ENCODE data around the gene CSPG4.
"Not testable (repeated sequence)": the region's sequence is repeated elsewhere in the genome, so short reads cannot be mapped to it uniquely, and the experiment has no call there.

CSPG4 gene

GRCh38 chr15:75703440-75704262 is 9.0 kb downstream of the CSPG4 start:
- not testable (repeated sequence) for DNase-seq (ENCODE audit: low read depth)

GRCh38 chr15:75702436-75702835 is 10.2 kb downstream of the CSPG4 start:
- DNase-seq (ENCODE audit: low read depth): no peak

GRCh38 chr15:75701071-75702003 is 11.3 kb downstream of the CSPG4 start:
- DNase-seq (ENCODE audit: low read depth): not testable (repeated sequence)

- DNase-seq (ENCODE audit: low read depth): not testable (repeated sequence)
These were observed 12.4 kb downstream of the CSPG4 start for GRCh38 chr15:75699961-75700874.

GRCh38 chr15:75699517-75699916 is 13.1 kb downstream of the CSPG4 start:
- DNase-seq (ENCODE audit: low read depth): not testable (repeated sequence)

- not testable (repeated sequence) for DNase-seq (ENCODE audit: low read depth)
These were observed 14.5 kb downstream of the CSPG4 start for GRCh38 chr15:75697974-75698747.

- DNase-seq (ENCODE audit: low read depth): no peak
These were observed 15.1 kb downstream of the CSPG4 start for GRCh38 chr15:75697523-75697922.

- no peak for DNase-seq (ENCODE audit: low read depth)
These were observed 15.8 kb downstream of the CSPG4 start for GRCh38 chr15:75696854-75697259.

- no peak for DNase-seq (ENCODE audit: low read depth)
These were observed 16.3 kb downstream of the CSPG4 start for GRCh38 chr15:75696311-75696720.

GRCh38 chr15:75695634-75696310 is 16.9 kb downstream of the CSPG4 start:
- no peak for DNase-seq (ENCODE audit: low read depth)

- DNase-seq (ENCODE audit: low read depth): no peak
These were observed 17.4 kb downstream of the CSPG4 start for GRCh38 chr15:75695220-75695619.

GRCh38 chr15:75694241-75695182 is 18.1 kb downstream of the CSPG4 start:
- DNase-seq (ENCODE audit: low read depth): no peak

- no peak for DNase-seq (ENCODE audit: low read depth)
These were observed 19.0 kb downstream of the CSPG4 start for GRCh38 chr15:75693501-75694240.

- not testable (repeated sequence) for DNase-seq (ENCODE audit: low read depth)
These were observed 19.6 kb downstream of the CSPG4 start for GRCh38 chr15:75693028-75693427.

- DNase-seq (ENCODE audit: low read depth): not testable (repeated sequence)
These were observed 20.3 kb downstream of the CSPG4 start for GRCh38 chr15:75692311-75692710.

GRCh38 chr15:75689429-75689828 is 23.2 kb downstream of the CSPG4 start:
- not testable (repeated sequence) for DNase-seq (ENCODE audit: low read depth)

GRCh38 chr15:75688831-75689230 is 23.8 kb downstream of the CSPG4 start:
- DNase-seq (ENCODE audit: low read depth): no peak

GRCh38 chr15:75688278-75688557 is 24.4 kb downstream of the CSPG4 start:
- no peak for DNase-seq (ENCODE audit: low read depth)
